Caco-2 (cell line): Measurements from ENCODE around the gene WWP2. TPM values are rescaled to one million over a fixed set of nuclear protein-coding genes. Genes with fewer than 3 reads are reported as not detected.
"Not testable (repeated sequence)": the region's sequence is repeated elsewhere in the genome, so short reads cannot be mapped to it uniquely, and the experiment has no call there.

Source experiments
- BruUV-seq: library from RNA; stranded (reverse); fragments of 400-500 nt; replicated peaks from 2 replicates; lab custom pipeline; 2021; lab: Mats Ljungman, UMichigan
- CTCF ChIA-PET: fragments of 300-600 bp; sonication (Branson Sonifier 250); formaldehyde crosslinking; loops from one replicate; lab custom pipeline; 2022; ENCODE audit warnings: antibody characterized with exemption; lab: Charles Lee
- POLR2A ChIA-PET: fragments of 300-600 bp; sonication (Branson Sonifier 250); formaldehyde crosslinking; loops from one replicate; lab custom pipeline; 2022; ENCODE audit warnings: antibody characterized with exemption; lab: Charles Lee
- DNase-seq, 2 experiments: peaks; one replicate each; pipeline versions ENCODE4 v3.0.0 to v3.0.0-alpha.2; 2020 to 2022
- H3K27me3 ChIP-seq: replicated peaks from 2 replicates; pipeline ENCODE4 v1.6.0; 2011; ENCODE audit warnings: low read length; ENCODE audit not compliant: control insufficient read depth, insufficient read depth
- H3K36me3 ChIP-seq: 2 replicates; pipeline ENCODE4 v1.5.1; 2011; ENCODE audit warnings: low read length; ENCODE audit not compliant: control insufficient read depth, insufficient read depth
- H3K4me1 ChIP-seq: fragments of 250-450 bp; sonication (Bioruptor Pico); 2 replicates; pipeline ENCODE4 v1.5.1; 2020; ENCODE audit warnings: mild to moderate bottlenecking
- H3K4me3 ChIP-seq: 2 replicates; pipeline ENCODE4 v1.5.1; 2011; ENCODE audit warnings: low read depth, mild to moderate bottlenecking, control low read depth, low read length
- H3K9me3 ChIP-seq: fragments of 250-450 bp; sonication (Bioruptor Pico); 2 replicates; pipeline ENCODE4 v1.5.1; 2020; ENCODE audit warnings: mild to moderate bottlenecking, moderate library complexity
- H3K27ac Mint-ChIP-seq: one replicate; pipeline ENCODE4 v1.8.0; 2022; ENCODE audit warnings: mixed read lengths; ENCODE audit not compliant: unreplicated experiment
- H3K27me3 Mint-ChIP-seq: one replicate; pipeline ENCODE4 v1.8.0; 2022; ENCODE audit warnings: mixed read lengths; ENCODE audit not compliant: insufficient read depth, unreplicated experiment
- H3K36me3 Mint-ChIP-seq: one replicate; pipeline ENCODE4 v1.8.0; 2022; ENCODE audit warnings: mild to moderate bottlenecking, mixed read lengths; ENCODE audit not compliant: insufficient read depth, unreplicated experiment
- H3K4me1 Mint-ChIP-seq: one replicate; pipeline ENCODE4 v1.8.0; 2022; ENCODE audit warnings: low read depth, mixed read lengths; ENCODE audit not compliant: unreplicated experiment
- H3K4me3 Mint-ChIP-seq: one replicate; pipeline ENCODE4 v1.8.0; 2022; ENCODE audit warnings: mild to moderate bottlenecking, moderate library complexity, mixed read lengths; ENCODE audit not compliant: unreplicated experiment
- H3K9me3 Mint-ChIP-seq: one replicate; pipeline ENCODE4 v1.8.0; 2022; ENCODE audit warnings: mixed read lengths; ENCODE audit not compliant: unreplicated experiment
- CTCF ChIP-seq, 2 experiments: fragments of 200-600 bp in 1 of 2; IDR thresholded peaks; 1 replicate in 1 of 2; 2 replicates in 1 of 2; pipeline versions ENCODE4 v1.5.1 to v1.8.0; 2011 to 2022; ENCODE audit warnings: antibody characterized with exemption in 1 of 2, control low read depth in 1 of 2, inconsistent platforms in 1 of 2, low read depth in 1 of 2, low read length in 1 of 2, mild to moderate bottlenecking in 1 of 2, moderate library complexity in 1 of 2; ENCODE audit not compliant: insufficient read depth in 1 of 2, severe bottlenecking in 1 of 2, unreplicated experiment in 1 of 2
- intact Hi-C: fragments of 100-400 bp; cut with micrococcal nuclease; formaldehyde crosslinking; loops from one replicate; pipeline ENCODE4 v1.10.0; 2022; ENCODE audit not compliant: unreplicated experiment
- total RNA-seq: library from RNA; stranded (reverse); gene quantifications from 2 replicates; pipeline ENCODE4 v1.2.3, GENCODE V29; 2022

WWP2 gene
- total RNA-seq, 1 experiment from 2014 or later: 39.7 TPM

GRCh38 chr16:69821844-69822173, 59.7 kb downstream of the WWP2 start:
- Mint-ChIP-seq H3K4me3 (no peak overlapping the region), H3K4me1 (peaks cover 11% of the 10 kb centered on the region), H3K36me3 (peaks cover 15% of the 10 kb centered on the region), H3K27ac (no peak overlapping the region), H3K9me3 (no peaks in the 10 kb centered on the region), H3K27me3 (no peaks in the 10 kb centered on the region)
- intact Hi-C loops: no loop called here
- Histone ChIP-seq H3K27me3 (no peaks in the 10 kb centered on the region), H3K4me3 (no peak overlapping the region), H3K9me3 (no peaks in the 10 kb centered on the region), H3K36me3 (no peaks in the 10 kb centered on the region), H3K4me1 (no peaks in the 10 kb centered on the region)
- TF ChIP-seq CTCF (IDR thresholded peaks at IDR 0.05; ENCODE audit: insufficient read depth in 1 of 2, low read depth in 1 of 2, low read length in 1 of 2, severe bottlenecking in 1 of 2, unreplicated experiment in 1 of 2): no peak
- ChIA-PET CTCF (no interaction called here), POLR2A (interaction anchor here (0.7 kb wide), 1 partner anchor 19 kb away, joined by 3 read pairs; no protein-coding TSS in a partner anchor)
- no TSS peak for BruUV-seq
- DNase-seq: no peak

GRCh38 chr16:69822174-69822935, 60.2 kb downstream of the WWP2 start:
- CTCF ChIA-PET: no interaction called here
- intact Hi-C loops: no loop called here
- no peaks in the 10 kb centered on the region for H3K9me3 ChIP-seq
- Mint-ChIP-seq H3K27ac (no peak overlapping the region), H3K4me1 (peaks cover 11% of the 10 kb centered on the region), H3K27me3 (no peaks in the 10 kb centered on the region), H3K9me3 (no peaks in the 10 kb centered on the region), H3K36me3 (peaks cover 15% of the 10 kb centered on the region), H3K4me3 (no peak overlapping the region)
- no peaks in the 10 kb centered on the region for H3K36me3 ChIP-seq
- no peaks in the 10 kb centered on the region for H3K4me1 ChIP-seq
- BruUV-seq: no TSS peak
- H3K27me3 ChIP-seq: no peaks in the 10 kb centered on the region
- no peak for TF ChIP-seq CTCF (IDR thresholded peaks at IDR 0.05; ENCODE audit: insufficient read depth in 1 of 2, low read depth in 1 of 2, low read length in 1 of 2, severe bottlenecking in 1 of 2, unreplicated experiment in 1 of 2)
- POLR2A ChIA-PET: no interaction called here
- DNase-seq: no peak
- no peak overlapping the region for H3K4me3 ChIP-seq

GRCh38 chr16:69823831-69824563, 61.9 kb downstream of the WWP2 start:
- Mint-ChIP-seq H3K27me3 (no peaks in the 10 kb centered on the region), H3K4me3 (no peak overlapping the region), H3K36me3 (peaks cover 15% of the 10 kb centered on the region), H3K4me1 (peaks cover 11% of the 10 kb centered on the region), H3K27ac (no peak overlapping the region), H3K9me3 (no peaks in the 10 kb centered on the region)
- ChIA-PET POLR2A (interaction anchor here (0.6 kb wide), 1 partner anchor 606 kb away, joined by 5 read pairs; no protein-coding TSS in a partner anchor), CTCF (no interaction called here)
- Histone ChIP-seq H3K4me1 (no peaks in the 10 kb centered on the region), H3K27me3 (no peaks in the 10 kb centered on the region), H3K36me3 (no peaks in the 10 kb centered on the region), H3K9me3 (no peaks in the 10 kb centered on the region), H3K4me3 (no peak overlapping the region)
- BruUV-seq: no TSS peak
- DNase-seq: no peak
- TF ChIP-seq CTCF (IDR thresholded peaks at IDR 0.05; ENCODE audit: insufficient read depth in 1 of 2, low read depth in 1 of 2, low read length in 1 of 2, severe bottlenecking in 1 of 2, unreplicated experiment in 1 of 2): no peak
- intact Hi-C loops: no loop called here

GRCh38 chr16:69824564-69825142, 62.5 kb downstream of the WWP2 start:
- peaks cover 11% of the 10 kb centered on the region for H3K4me1 Mint-ChIP-seq
- H3K4me3 Mint-ChIP-seq, H3K27ac Mint-ChIP-seq, H3K9me3 ChIP-seq, DNase-seq, H3K4me3 ChIP-seq, H3K27me3 ChIP-seq, H3K9me3 Mint-ChIP-seq, intact Hi-C loops, H3K36me3 ChIP-seq, H3K27me3 Mint-ChIP-seq, H3K4me1 ChIP-seq, BruUV-seq, H3K36me3 Mint-ChIP-seq: not testable (repeated sequence)
- ChIA-PET POLR2A (interaction anchor here (0.6 kb wide), 2 partner anchors 70 to 605 kb away, joined by 4 to 5 read pairs; partner anchors contain the start of gene NOB1), CTCF (interaction anchor here (0.9 kb wide), 1 partner anchor 106 kb away, joined by 3 read pairs; no protein-coding TSS in a partner anchor)
